GM12873 (cell line): ENCODE measurements around the gene RBPJL.

Experiments
- TF ChIP-seq, protein P1 (sequence below): IDR thresholded peaks from 2 replicates; pipeline ENCODE4 v1.5.1; 2012; ENCODE audit warnings: low read depth, mild to moderate bottlenecking, moderate library complexity, low read length, control low read depth; ENCODE audit not compliant: insufficient read depth; ENCODE audit errors: missing control alignments

The RBPJL gene

DNA sequence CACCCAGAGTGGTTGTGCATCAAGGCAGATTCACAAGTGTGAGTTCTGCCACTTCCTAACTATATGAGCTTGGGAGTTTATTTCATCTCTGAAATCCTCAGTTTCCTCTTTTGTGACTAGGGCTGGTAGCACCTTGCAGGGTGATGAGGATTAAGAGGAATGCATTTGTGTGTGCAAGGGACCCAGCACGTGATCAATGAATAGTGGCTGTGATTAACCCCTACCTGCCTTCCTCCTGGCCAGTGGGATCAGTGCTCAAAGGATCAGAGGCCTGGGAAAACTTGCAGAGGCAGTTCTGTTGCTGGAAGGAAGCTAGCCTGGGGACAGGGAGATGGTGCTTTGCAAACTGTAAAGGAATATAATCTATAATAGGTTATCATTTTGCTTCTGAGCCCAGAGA lies 34.3 kb downstream of the RBPJL start:
- TF ChIP-seq, protein P1, sequence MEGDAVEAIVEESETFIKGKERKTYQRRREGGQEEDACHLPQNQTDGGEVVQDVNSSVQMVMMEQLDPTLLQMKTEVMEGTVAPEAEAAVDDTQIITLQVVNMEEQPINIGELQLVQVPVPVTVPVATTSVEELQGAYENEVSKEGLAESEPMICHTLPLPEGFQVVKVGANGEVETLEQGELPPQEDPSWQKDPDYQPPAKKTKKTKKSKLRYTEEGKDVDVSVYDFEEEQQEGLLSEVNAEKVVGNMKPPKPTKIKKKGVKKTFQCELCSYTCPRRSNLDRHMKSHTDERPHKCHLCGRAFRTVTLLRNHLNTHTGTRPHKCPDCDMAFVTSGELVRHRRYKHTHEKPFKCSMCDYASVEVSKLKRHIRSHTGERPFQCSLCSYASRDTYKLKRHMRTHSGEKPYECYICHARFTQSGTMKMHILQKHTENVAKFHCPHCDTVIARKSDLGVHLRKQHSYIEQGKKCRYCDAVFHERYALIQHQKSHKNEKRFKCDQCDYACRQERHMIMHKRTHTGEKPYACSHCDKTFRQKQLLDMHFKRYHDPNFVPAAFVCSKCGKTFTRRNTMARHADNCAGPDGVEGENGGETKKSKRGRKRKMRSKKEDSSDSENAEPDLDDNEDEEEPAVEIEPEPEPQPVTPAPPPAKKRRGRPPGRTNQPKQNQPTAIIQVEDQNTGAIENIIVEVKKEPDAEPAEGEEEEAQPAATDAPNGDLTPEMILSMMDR: no peak

- TF ChIP-seq, protein P1: no peak
Measured at GRCh38 chr20:45341579-45341938, 34.9 kb downstream of the RBPJL start.

GRCh38 chr20:45341939-45342854 lies 35.6 kb downstream of the RBPJL start:
- TF ChIP-seq, protein P1: no peak

GRCh38 chr20:45342855-45343531 lies 36.4 kb downstream of the RBPJL start:
- TF ChIP-seq, protein P1: no peak

GRCh38 chr20:45343532-45344167 lies 37.0 kb downstream of the RBPJL start:
- TF ChIP-seq, protein P1: no peak

GRCh38 chr20:45344168-45344860 lies 37.7 kb downstream of the RBPJL start:
- TF ChIP-seq, protein P1: no peak
